ENCODE measurements around the gene IHH. TPM values are rescaled to one million over a fixed set of nuclear protein-coding genes. Genes with fewer than 3 reads are reported as not detected.

IHH gene
- 0.13 to 0.25 TPM (median 0.21 TPM) in 4 of 5 replicates, not detected in the other for total RNA-seq (2022; extraction: Qiagen RNA extraction)

DNA sequence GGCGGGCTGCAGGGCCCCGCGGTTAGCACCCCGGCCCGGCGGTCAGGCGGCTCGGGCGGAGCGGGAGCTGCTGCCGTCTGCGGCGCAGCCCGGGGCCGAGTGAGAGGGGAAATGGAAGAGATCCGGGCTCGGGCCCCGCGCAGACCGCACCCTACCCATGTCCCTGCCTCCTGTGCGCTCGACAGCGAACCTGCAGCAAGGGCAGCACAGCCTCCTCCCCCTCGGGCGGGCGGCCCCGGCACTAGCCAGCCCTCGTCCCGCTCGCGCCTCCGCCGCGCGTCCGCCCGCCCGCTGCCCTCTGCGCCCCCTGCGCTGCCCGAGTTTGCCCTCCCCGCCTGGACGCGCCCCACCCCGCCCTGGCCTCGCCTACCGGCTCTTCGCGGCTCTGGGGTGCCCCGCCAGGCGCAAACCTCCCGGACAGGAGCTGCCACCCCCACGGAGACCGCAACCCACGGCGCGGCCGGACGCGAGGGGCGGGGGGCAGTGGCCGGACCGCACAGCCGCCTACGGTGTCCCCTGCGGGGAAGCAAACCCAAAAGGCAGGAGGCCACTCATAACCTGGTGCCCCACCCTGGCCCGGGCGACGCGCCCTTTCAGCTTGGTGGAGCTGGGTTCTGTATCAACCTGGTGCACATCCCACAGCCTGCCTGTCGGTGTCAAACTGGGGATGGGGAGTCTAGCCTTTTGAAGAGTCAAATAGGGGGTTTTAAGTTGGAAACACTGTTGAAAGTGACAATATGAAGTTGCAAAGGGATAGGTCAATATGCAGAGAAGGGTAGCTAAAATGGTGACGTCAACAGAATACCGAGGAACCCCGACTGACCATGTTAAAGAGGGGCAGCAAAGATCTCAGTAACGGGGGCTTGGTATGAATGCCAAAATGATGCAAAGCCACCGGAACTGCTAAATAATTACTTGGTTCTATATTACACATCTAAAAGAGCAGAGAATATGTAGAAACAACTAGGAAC is at the start of gene IHH:
Gene IHH (minus strand): TSS at position 101 of the 971 bp plus-strand sequence. CDS start 454 bp downstream, outside the sequence.

DNA sequence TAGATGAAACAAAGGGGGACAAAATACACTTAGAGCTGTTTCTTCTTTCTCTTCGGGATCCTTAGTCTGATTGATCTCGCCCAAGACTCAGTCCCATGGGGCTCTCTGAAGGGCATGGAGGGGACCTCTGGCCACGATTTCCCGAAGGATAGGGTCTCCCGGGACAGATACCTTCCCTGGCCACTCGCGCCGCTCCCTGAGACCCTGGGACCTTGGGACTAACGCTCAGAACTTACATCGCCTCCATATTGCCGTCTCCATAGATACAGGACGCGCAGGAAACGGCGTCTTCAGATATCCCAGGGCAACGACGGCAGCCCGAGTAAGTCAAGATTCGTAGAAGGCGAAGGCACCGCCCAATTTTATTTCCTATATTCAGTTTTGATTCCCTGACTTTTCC is 19.5 kb downstream of the IHH start, which contains the start of gene CFAP65:
Gene CFAP65 (minus strand): TSS at position 265 of the 400 bp plus-strand sequence. CDS start 2,468 bp downstream, outside the sequence.

Other genes with a start within 250 kb of the IHH start
- not detected in 5 replicates for gene PRKAG3, start 229.1 kb downstream of the IHH start, total RNA-seq (2022; extraction: Qiagen RNA extraction)
- 0.05 to 0.28 TPM (median 0.17 TPM) in 4 of 5 replicates, not detected in the other for gene WNT6, start 201.1 kb downstream of the IHH start, total RNA-seq (2022; extraction: Qiagen RNA extraction)
- gene WNT10A, start 180.1 kb downstream of the IHH start, total RNA-seq (2022; extraction: Qiagen RNA extraction), result 0.05 to 0.18 TPM (median 0.07 TPM) in 5 replicates
- gene CDK5R2, start 101.3 kb downstream of the IHH start, total RNA-seq (2022; extraction: Qiagen RNA extraction), result 1.6 to 3.0 TPM (median 2.4 TPM) in 5 replicates
- gene FEV, start 75.7 kb downstream of the IHH start, total RNA-seq (2022; extraction: Qiagen RNA extraction), result not detected in 5 replicates
- gene CRYBA2, start 67.5 kb downstream of the IHH start, total RNA-seq (2022; extraction: Qiagen RNA extraction), result not detected in 5 replicates
- 0.15 to 0.24 TPM (median 0.20 TPM) in 5 replicates for gene CFAP65, start 19.4 kb downstream of the IHH start, total RNA-seq (2022; extraction: Qiagen RNA extraction)
- gene NHEJ1, start 99.9 kb upstream of the IHH start, total RNA-seq (2022; extraction: Qiagen RNA extraction), result 13.7 to 15.4 TPM (median 14.9 TPM) in 5 replicates
- gene SLC23A3, start 109.1 kb upstream of the IHH start, total RNA-seq (2022; extraction: Qiagen RNA extraction), result 0.47 to 1.0 TPM (median 0.72 TPM) in 5 replicates
- 40.2 to 52.2 TPM (median 49.6 TPM) in 5 replicates for gene CNPPD1, start 116.0 kb upstream of the IHH start, total RNA-seq (2022; extraction: Qiagen RNA extraction)
- 63.1 to 89.7 TPM (median 87.7 TPM) in 5 replicates for gene RETREG2, start 117.4 kb upstream of the IHH start, total RNA-seq (2022; extraction: Qiagen RNA extraction)
- 16.4 to 23.8 TPM (median 22.1 TPM) in 5 replicates for gene ZFAND2B, start 145.9 kb upstream of the IHH start, total RNA-seq (2022; extraction: Qiagen RNA extraction)
- 23.5 to 36.0 TPM (median 33.7 TPM) in 5 replicates for gene ABCB6, start 158.0 kb upstream of the IHH start, total RNA-seq (2022; extraction: Qiagen RNA extraction)
- gene ATG9A, start 168.7 kb upstream of the IHH start, total RNA-seq (2022; extraction: Qiagen RNA extraction), result 44.9 to 51.0 TPM (median 49.9 TPM) in 5 replicates
- 14.4 to 23.5 TPM (median 20.3 TPM) in 5 replicates for gene ANKZF1, start 168.9 kb upstream of the IHH start, total RNA-seq (2022; extraction: Qiagen RNA extraction)
- 5.1 to 7.2 TPM (median 7.0 TPM) in 5 replicates for gene GLB1L, start 184.5 kb upstream of the IHH start, total RNA-seq (2022; extraction: Qiagen RNA extraction)
- 28.6 to 30.9 TPM (median 30.0 TPM) in 5 replicates for gene STK16, start 184.6 kb upstream of the IHH start, total RNA-seq (2022; extraction: Qiagen RNA extraction)
- gene TUBA4B, start 192.3 kb upstream of the IHH start, total RNA-seq (2022; extraction: Qiagen RNA extraction), result 0.30 to 0.56 TPM (median 0.37 TPM) in 5 replicates
- gene TUBA4A, start 193.0 kb upstream of the IHH start, total RNA-seq (2022; extraction: Qiagen RNA extraction), result 338 to 483 TPM (median 379 TPM) in 5 replicates
- gene DNAJB2, start 218.4 kb upstream of the IHH start, total RNA-seq (2022; extraction: Qiagen RNA extraction), result 37.4 to 57.4 TPM (median 53.6 TPM) in 5 replicates
- gene PTPRN, start 248.5 kb upstream of the IHH start, total RNA-seq (2022; extraction: Qiagen RNA extraction), result 1.1 to 1.9 TPM (median 1.6 TPM) in 5 replicates

Data from A549 treated with CORT108297 at 1 μM for 4 hours (cell line).